PC-9 (cell line): ENCODE results near the gene N4BP2L1. TPM values are rescaled to one million over a fixed set of nuclear protein-coding genes. Genes with fewer than 3 reads are reported as not detected.

Experiments
- BruUV-seq: library from RNA; stranded (reverse); fragments of 400-500 nt; replicated peaks from 2 replicates; lab custom pipeline; 2021; lab: Mats Ljungman, UMichigan
- CTCF ChIA-PET: fragments of 300-600 bp; sonication (Branson Sonifier 250); formaldehyde crosslinking; loops from one replicate; lab custom pipeline; 2022; ENCODE audit warnings: antibody characterized with exemption; lab: Charles Lee
- POLR2A ChIA-PET: fragments of 300-600 bp; sonication (Branson Sonifier 250); formaldehyde crosslinking; loops from one replicate; lab custom pipeline; 2022; ENCODE audit warnings: antibody characterized with exemption; ENCODE audit not compliant: unreplicated experiment; lab: Charles Lee
- DNase-seq, 2 experiments: peaks; one replicate each; pipeline versions ENCODE4 v3.0.0 to v3.0.0-alpha.2; 2015 to 2022; ENCODE audit warnings: mixed read lengths in 1 of 2
- H2AFZ ChIP-seq: fragments of 200-600 bp; sonication (generic); 2 replicates; pipeline ENCODE4 v1.8.1; 2017; ENCODE audit warnings: antibody characterized with exemption
- H3F3A ChIP-seq: fragments of 200-600 bp; sonication (generic); 2 replicates; pipeline ENCODE4 v1.8.1; 2017; ENCODE audit warnings: antibody characterized with exemption, mild to moderate bottlenecking, low read depth; ENCODE audit not compliant: insufficient read depth
- H3K27ac ChIP-seq: fragments of 200-600 bp; sonication (generic); 2 replicates; pipeline ENCODE4 v1.6.1; 2016; ENCODE audit warnings: mixed run types
- H3K27me3 ChIP-seq: fragments of 200-600 bp; sonication (generic); 2 replicates; pipeline ENCODE4 v1.6.1; 2016; ENCODE audit warnings: low read depth, mixed run types; ENCODE audit not compliant: insufficient read depth
- H3K36me3 ChIP-seq: fragments of 200-600 bp; sonication (generic); 2 replicates; pipeline ENCODE4 v1.6.1; 2016; ENCODE audit warnings: low read depth, mixed run types
- H3K4me1 ChIP-seq: fragments of 200-600 bp; sonication (generic); replicated peaks from 2 replicates; pipeline ENCODE4 v1.6.1; 2016; ENCODE audit warnings: mixed run types; ENCODE audit not compliant: insufficient read depth
- H3K4me2 ChIP-seq: fragments of 200-600 bp; sonication (generic); 2 replicates; pipeline ENCODE4 v1.6.1; 2017; ENCODE audit warnings: mixed run types
- H3K4me3 ChIP-seq: fragments of 200-600 bp; sonication (generic); 2 replicates; pipeline ENCODE4 v1.6.1; 2016; ENCODE audit warnings: mixed run types
- H3K79me2 ChIP-seq: fragments of 200-600 bp; sonication (generic); 2 replicates; pipeline ENCODE4 v1.6.1; 2017; ENCODE audit warnings: low read depth, mixed run types
- H3K9me2 ChIP-seq: fragments of 200-600 bp; sonication (generic); 2 replicates; pipeline ENCODE4 v1.8.1; 2017; ENCODE audit warnings: mild to moderate bottlenecking; ENCODE audit not compliant: insufficient read depth
- H3K9me3 ChIP-seq: fragments of 200-600 bp; sonication (generic); 2 replicates; pipeline ENCODE4 v1.8.1; 2016; ENCODE audit warnings: low read depth; ENCODE audit not compliant: insufficient read depth
- H4K20me1 ChIP-seq: fragments of 200-600 bp; sonication (generic); 2 replicates; pipeline ENCODE4 v1.8.1; 2017; ENCODE audit not compliant: insufficient read depth
- EZH2 ChIP-seq: fragments of 200-600 bp; sonication (generic); IDR thresholded peaks from 2 replicates; pipeline ENCODE4 v1.8.0; 2017; ENCODE audit warnings: antibody characterized with exemption, low read depth
- intact Hi-C: fragments of 100-400 bp; cut with micrococcal nuclease; formaldehyde crosslinking; loops from one replicate; pipeline ENCODE4 v1.10.0; 2022; ENCODE audit not compliant: unreplicated experiment
- total RNA-seq: library from RNA; stranded (reverse); gene quantifications from 2 replicates; pipeline ENCODE4 v1.2.3, GENCODE V29; 2021
- TF ChIP-seq, protein P1 (sequence below): fragments of 200-600 bp; sonication (generic); conservative IDR thresholded peaks from 2 replicates; pipeline ENCODE4 v1.6.1; 2017; ENCODE audit warnings: mixed run types, antibody characterized with exemption, mild to moderate bottlenecking, moderate library complexity

N4BP2L1 gene
- total RNA-seq, 1 experiment from 2014 or later, result 4.0 TPM

DNA sequence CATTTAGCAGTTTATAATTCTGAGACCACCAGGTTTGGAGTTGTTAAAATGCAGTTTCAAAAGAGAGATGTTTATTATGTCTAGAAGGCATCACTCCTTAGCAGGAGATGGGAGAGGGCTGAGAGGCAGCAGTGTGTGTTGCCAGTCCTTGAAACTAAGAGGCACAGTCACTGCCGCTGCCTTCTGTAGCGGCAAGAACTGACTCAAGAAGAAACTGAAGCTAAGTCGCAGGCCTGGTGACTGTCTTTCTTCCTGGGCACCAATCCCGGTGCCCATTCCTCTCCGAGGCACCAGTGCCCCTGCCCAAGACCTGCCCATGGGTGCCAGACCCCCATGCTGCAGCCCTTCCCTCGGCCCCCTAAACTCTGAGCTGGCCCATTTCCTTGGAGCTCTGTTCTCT is 20.1 kb downstream of the N4BP2L1 start:
- ChIA-PET POLR2A (no interaction called here), CTCF (no interaction called here)

GRCh38 chr13:32403108-32403507 is 24.8 kb downstream of the N4BP2L1 start:
- DNase-seq, result no peak
- H2AFZ ChIP-seq, result no peak overlapping the region
- H3K27ac ChIP-seq, result no peak overlapping the region
- H3K4me2 ChIP-seq, result no peak overlapping the region
- H3K4me3 ChIP-seq, result no peak overlapping the region
- H4K20me1 ChIP-seq, result no peaks in the 10 kb centered on the region
- H3F3A ChIP-seq, result no peaks in the 10 kb centered on the region
- H3K27me3 ChIP-seq, result no peaks in the 10 kb centered on the region
- no peaks in the 10 kb centered on the region for H3K9me3 ChIP-seq
- TF ChIP-seq, protein P1, sequence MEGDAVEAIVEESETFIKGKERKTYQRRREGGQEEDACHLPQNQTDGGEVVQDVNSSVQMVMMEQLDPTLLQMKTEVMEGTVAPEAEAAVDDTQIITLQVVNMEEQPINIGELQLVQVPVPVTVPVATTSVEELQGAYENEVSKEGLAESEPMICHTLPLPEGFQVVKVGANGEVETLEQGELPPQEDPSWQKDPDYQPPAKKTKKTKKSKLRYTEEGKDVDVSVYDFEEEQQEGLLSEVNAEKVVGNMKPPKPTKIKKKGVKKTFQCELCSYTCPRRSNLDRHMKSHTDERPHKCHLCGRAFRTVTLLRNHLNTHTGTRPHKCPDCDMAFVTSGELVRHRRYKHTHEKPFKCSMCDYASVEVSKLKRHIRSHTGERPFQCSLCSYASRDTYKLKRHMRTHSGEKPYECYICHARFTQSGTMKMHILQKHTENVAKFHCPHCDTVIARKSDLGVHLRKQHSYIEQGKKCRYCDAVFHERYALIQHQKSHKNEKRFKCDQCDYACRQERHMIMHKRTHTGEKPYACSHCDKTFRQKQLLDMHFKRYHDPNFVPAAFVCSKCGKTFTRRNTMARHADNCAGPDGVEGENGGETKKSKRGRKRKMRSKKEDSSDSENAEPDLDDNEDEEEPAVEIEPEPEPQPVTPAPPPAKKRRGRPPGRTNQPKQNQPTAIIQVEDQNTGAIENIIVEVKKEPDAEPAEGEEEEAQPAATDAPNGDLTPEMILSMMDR, result no peak
- TF ChIP-seq EZH2, result no peak
- intact Hi-C loops, result no loop called here
- BruUV-seq, result no TSS peak
- ChIA-PET POLR2A (no interaction called here), CTCF (no interaction called here)
- H3K9me2 ChIP-seq, result 0 out of 2 replicates have a peak, but pooled peaks cover 5% of the 10 kb centered on the region
- no peaks in the 10 kb centered on the region for H3K79me2 ChIP-seq
- H3K36me3 ChIP-seq, result no peaks in the 10 kb centered on the region
- H3K4me1 ChIP-seq, result no peaks in the 10 kb centered on the region

More for the DNA sequence above, 20.1 kb downstream of the N4BP2L1 start:
- TF ChIP-seq, protein P1, result no peak
- no peak for TF ChIP-seq EZH2
- H3K4me3 ChIP-seq, result no peak overlapping the region
- H3F3A ChIP-seq, result no peaks in the 10 kb centered on the region
- H3K27me3 ChIP-seq, result no peaks in the 10 kb centered on the region
- H3K9me2 ChIP-seq, result no peaks in the 10 kb centered on the region
- no peak overlapping the region for H2AFZ ChIP-seq
- no TSS peak for BruUV-seq
- no peaks in the 10 kb centered on the region for H3K4me1 ChIP-seq
- H3K9me3 ChIP-seq, result no peaks in the 10 kb centered on the region
- H3K79me2 ChIP-seq, result no peaks in the 10 kb centered on the region
- H3K27ac ChIP-seq, result no peak overlapping the region
- no peak overlapping the region for H3K4me2 ChIP-seq
- no peaks in the 10 kb centered on the region for H4K20me1 ChIP-seq
- no peaks in the 10 kb centered on the region for H3K36me3 ChIP-seq
- intact Hi-C loops, result no loop called here
- no peak for DNase-seq

- H3K9me2 ChIP-seq, result no peaks in the 10 kb centered on the region
- no peak overlapping the region for H3K4me3 ChIP-seq
- BruUV-seq, result no TSS peak
- no peaks in the 10 kb centered on the region for H3K9me3 ChIP-seq
- no peak overlapping the region for H3K4me2 ChIP-seq
- H3K4me1 ChIP-seq, result no peaks in the 10 kb centered on the region
- DNase-seq, result no peak
- TF ChIP-seq EZH2, result no peak
- TF ChIP-seq, protein P1, result no peak
- H4K20me1 ChIP-seq, result no peaks in the 10 kb centered on the region
- intact Hi-C loops, result no loop called here
- no peaks in the 10 kb centered on the region; the same call in 1 of the 2 replicates for H3K36me3 ChIP-seq
- ChIA-PET POLR2A (no interaction called here), CTCF (no interaction called here)
- H3K27ac ChIP-seq, result no peak overlapping the region
- H2AFZ ChIP-seq, result no peak overlapping the region
- H3K27me3 ChIP-seq, result no peaks in the 10 kb centered on the region
- no peaks in the 10 kb centered on the region; the same call in 1 of the 2 replicates for H3F3A ChIP-seq
- no peaks in the 10 kb centered on the region for H3K79me2 ChIP-seq
Measured at GRCh38 chr13:32391101-32391619, 36.8 kb downstream of the N4BP2L1 start.
